Measurements from ENCODE around the gene LMNA.

DNA sequence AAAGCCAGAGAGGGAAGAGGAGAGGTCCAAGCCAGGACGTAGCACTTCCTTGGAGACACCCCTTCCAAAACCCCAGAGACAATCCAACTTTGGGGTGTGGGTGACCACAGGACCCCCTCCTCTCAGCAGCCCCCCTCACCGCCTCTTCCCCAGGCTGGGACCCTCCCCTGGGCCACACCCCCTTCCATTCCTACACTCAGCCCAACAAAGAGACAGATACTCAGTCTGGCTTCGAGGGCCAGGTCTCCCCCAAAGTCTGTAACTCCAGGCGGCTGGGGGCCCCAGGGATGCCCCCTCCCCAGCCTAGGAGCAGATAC is 33.7 kb upstream of the LMNA start:
- TF ChIP-seq, protein P1, sequence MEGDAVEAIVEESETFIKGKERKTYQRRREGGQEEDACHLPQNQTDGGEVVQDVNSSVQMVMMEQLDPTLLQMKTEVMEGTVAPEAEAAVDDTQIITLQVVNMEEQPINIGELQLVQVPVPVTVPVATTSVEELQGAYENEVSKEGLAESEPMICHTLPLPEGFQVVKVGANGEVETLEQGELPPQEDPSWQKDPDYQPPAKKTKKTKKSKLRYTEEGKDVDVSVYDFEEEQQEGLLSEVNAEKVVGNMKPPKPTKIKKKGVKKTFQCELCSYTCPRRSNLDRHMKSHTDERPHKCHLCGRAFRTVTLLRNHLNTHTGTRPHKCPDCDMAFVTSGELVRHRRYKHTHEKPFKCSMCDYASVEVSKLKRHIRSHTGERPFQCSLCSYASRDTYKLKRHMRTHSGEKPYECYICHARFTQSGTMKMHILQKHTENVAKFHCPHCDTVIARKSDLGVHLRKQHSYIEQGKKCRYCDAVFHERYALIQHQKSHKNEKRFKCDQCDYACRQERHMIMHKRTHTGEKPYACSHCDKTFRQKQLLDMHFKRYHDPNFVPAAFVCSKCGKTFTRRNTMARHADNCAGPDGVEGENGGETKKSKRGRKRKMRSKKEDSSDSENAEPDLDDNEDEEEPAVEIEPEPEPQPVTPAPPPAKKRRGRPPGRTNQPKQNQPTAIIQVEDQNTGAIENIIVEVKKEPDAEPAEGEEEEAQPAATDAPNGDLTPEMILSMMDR (IDR thresholded peaks at IDR 0.05): no peak
- TF ChIP-seq POLR2A (IDR thresholded peaks at IDR 0.05): no peak
- TF ChIP-seq EP300 (IDR thresholded peaks at IDR 0.05): no peak
- no peak for TF ChIP-seq POLR2AphosphoS5 (IDR thresholded peaks at IDR 0.05)

All from sigmoid colon (tissue), 4 donors.